HEK293T (cell line): ENCODE results near the gene ARSD.

Source experiments
- BHLHE40 ChIP-seq: fragments of 450-650 bp; IDR thresholded peaks from 2 replicates; pipeline ENCODE4 v1.6.1; 2016; ENCODE audit warnings: mild to moderate bottlenecking, moderate library complexity, borderline replicate concordance
- FOXA1 ChIP-seq: fragments of 450-650 bp; IDR thresholded peaks from 2 replicates; pipeline ENCODE4 v1.6.1; 2016; ENCODE audit warnings: mild to moderate bottlenecking
- FOXK2 ChIP-seq: fragments of 450-650 bp; IDR thresholded peaks from 2 replicates; pipeline ENCODE4 v1.6.1; 2016; ENCODE audit warnings: mild to moderate bottlenecking
- SP1 ChIP-seq: fragments of 450-650 bp; IDR thresholded peaks from 2 replicates; pipeline ENCODE4 v1.6.1; 2017
- SUZ12 ChIP-seq: fragments of 450-650 bp; IDR thresholded peaks from 2 replicates; pipeline ENCODE4 v1.6.1; 2016; ENCODE audit warnings: mild to moderate bottlenecking

- TF ChIP-seq SP1 (no peak), FOXA1 (no peak), BHLHE40 (no peak), FOXK2 (no peak), SUZ12 (no peak)
These were observed 27.6 kb downstream of the ARSD start for GRCh38 chrX:2901367-2902036.
